ENCODE data around the gene TRDN.
"Not testable (repeated sequence)": the region's sequence is repeated elsewhere in the genome, so short reads cannot be mapped to it uniquely, and the experiment has no call there.

TRDN gene

GRCh38 chr6:123233336-123233735, 403.4 kb downstream of the TRDN start:
- no peak for DNase-seq

- DNase-seq, result not testable (repeated sequence)
Observed at GRCh38 chr6:123227789-123228188, 409.0 kb downstream of the TRDN start.

DNA sequence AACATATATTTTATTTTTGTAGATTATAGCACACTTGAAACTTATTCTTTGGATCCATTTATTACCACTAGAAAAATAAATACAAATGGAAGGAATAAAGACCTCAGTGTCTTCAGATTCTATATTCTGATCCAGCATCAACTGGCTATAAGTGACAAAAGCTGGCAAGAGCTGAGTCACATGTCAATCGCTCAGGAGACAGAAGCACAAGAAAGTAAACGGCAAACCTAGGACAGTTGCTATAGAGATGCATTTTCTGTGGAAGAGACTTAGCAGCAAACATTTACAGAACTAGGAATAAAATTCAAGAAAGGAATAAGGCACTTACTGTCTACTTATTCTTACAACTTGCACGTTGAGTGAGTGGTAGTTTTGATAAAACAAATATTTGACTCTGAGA, 410.4 kb downstream of the TRDN start:
- no peak for DNase-seq

GRCh38 chr6:123224077-123224476, 412.7 kb downstream of the TRDN start:
- no peak for DNase-seq

DNA sequence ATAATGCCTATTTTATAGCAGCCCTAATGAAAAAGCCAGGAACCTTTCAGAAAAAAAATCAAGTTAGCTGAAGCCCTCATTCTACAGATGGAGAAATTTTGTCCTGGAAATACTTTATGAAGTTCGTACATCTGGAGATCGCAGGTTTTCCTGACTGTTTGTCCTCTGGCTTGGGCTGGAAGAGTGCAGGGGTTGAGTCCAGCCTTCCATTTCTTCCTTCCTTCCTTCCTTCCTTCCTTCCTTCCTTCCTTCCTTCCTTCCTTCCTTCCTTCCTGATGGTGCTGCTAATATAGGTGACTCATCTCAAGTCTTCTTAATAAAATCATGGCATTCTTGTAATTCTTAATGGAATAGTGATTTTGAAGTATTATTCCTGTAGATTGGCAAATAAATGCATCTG, 413.3 kb downstream of the TRDN start:
- no peak for DNase-seq

DNA sequence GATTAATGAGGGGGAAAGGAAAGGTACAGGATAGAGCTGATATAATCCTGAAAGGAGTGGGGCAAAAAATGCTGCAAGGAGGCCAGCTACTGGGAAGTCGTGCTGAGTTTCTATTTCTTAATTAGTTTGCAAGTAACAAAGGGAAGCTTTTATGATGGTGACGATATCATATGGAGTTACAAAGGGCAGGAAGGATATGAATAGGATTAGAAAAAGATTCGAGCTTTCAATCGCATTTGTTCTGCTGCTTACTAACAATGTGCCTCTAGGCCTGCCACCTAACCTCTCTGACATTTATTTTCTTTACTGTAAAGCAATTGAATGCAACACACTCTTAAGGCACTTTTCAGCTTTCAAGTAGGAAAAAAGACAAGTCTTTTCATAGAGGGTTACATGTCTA, 421.5 kb downstream of the TRDN start:
- no peak for DNase-seq

- DNase-seq, result no peak
Observed at GRCh38 chr6:123214433-123214832, 422.3 kb downstream of the TRDN start.

- no peak for DNase-seq
Observed at GRCh38 chr6:123213921-123214320, 422.8 kb downstream of the TRDN start.

DNA sequence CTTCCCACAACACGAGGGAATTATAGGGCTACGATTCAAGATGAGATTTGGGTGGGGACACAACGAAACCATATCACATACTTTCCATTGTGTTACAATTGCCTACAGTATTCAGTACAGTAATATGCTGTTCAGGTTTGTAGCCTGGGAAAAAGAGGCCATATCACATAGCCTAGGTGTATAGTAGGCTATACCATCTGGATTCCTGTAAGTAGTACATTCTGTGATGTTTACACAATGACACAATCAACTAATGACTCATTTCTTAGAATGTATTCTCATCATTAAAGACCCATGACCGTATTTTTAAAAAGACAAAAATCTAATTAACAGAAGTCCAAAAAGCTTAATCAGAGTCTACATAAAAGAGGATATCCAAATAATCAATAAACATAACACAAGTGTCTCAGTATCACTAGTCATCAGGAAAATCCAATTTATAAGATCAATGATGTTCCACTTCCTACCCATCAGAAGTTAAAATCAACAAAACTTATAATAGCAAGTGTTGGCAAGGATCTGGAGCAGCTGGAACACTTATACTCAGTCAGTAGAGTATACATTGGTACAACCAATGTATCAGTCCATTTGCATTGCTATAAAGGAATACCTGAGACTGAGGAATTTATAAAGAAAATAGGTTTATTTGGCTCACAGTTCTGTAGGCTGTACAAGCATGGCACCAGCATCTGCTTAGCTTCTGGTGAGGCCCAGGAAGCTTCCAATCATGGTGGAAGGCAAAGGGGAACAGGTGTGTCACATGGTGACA, 424.8 kb downstream of the TRDN start:
- no peak for DNase-seq

GRCh38 chr6:123210645-123211044, 426.1 kb downstream of the TRDN start:
- DNase-seq, result no peak

DNA sequence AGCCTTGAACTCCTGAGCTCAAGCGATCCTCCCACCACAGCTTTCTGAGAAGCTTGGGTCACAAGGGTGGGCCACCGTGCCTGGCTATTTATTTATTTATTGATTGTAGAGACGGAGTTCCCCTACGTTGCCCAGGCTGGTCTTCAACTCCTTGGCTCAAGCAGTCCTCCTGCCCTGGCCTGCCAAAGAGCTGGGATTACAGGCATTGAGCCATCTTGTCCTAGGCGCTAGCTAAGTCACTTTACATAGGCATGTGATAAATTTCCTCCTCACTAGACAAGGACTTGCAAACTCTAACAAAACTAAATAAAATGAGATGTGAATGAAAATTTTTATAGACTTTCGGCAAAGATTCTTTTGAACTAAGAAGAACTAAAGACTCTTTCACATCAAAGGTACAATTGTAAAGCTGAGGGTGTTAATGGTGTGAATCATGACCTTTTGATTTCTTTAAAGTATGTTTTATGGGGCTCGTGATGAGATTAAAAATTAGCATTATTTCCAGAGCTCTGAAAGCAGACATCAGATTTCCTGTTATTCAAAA, 428.7 kb downstream of the TRDN start:
- no peak for DNase-seq

DNA sequence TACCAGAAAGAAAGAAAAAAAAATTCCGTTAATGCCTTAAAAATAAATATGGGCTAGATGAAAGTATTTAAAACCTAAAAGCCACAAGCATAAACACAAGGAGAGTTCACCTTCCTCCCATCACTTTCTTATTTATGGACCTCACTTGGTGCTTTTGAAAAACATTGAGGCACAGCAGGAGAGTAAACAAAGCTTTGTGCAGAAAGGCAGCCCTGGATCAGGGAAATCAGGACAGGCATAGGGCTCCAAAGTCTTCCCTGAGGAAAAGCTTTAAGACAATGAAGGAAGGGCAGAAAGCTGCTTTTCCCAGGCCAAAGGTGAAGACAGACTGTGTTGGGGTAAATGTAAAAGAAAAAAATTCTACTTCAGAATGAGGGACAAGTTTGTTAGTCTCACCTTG, 432.8 kb downstream of the TRDN start:
- DNase-seq, result no peak

- DNase-seq, result no peak
Observed at GRCh38 chr6:123201869-123202372, 434.8 kb downstream of the TRDN start.

GRCh38 chr6:123193298-123193697, 443.5 kb downstream of the TRDN start:
- no peak for DNase-seq

DNA sequence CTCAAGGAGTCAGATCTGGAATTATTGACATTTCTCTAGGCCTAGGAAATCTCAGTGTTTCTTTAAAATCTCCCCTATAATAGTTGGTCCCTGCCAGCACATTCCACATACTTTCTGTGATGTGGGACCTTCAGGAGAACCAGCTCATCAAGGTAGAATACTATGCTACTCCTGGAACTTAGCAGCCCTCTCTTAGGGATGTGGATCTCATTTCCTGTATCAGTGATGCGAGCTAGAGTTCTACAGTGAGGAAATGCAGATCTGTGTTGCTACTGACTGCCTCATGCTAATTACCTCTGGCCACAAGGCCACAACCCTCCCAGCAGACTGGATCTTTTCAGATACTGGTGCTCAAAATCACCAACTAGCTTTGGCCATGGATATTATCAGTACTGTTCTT, 446.9 kb downstream of the TRDN start:
- no peak for DNase-seq

GRCh38 chr6:123182998-123183397, 453.8 kb downstream of the TRDN start:
- DNase-seq, result no peak

GRCh38 chr6:123176706-123177105, 460.0 kb downstream of the TRDN start:
- no peak for DNase-seq

DNA sequence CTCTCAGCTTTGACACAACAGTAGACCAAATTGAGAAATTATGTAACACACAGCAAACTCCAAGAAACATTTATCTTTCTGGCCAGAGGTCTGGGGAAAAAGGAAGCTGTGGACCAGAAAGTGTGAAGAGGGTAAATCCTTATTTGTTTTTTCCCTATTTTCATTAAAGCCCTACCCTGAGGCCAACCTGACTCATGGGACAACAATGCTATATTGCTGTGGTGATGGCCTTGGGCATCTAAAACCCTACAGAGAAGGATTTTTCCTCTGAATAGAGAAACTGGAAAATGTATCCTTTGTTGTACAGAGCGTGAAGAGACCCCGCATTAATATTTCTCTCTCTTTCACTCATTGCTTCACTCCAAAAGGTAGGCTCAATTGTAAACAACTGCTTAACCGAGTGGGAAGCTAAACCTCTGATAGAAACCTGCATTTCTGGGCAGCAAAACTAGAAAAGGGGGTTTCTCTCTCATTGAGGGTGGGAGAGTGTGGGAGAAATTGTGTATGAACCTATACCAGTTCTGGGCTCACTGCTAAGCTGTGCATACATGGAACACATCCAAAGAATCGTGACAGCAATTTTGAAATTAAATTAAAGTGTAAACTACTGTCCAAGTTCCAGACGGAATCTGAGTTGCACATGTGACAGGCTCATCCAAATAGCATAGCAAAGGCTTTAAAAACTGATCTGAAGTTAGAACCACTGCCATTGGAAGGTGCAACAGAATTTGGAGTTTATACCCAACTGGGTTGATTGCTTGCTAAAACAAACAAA, 465.2 kb downstream of the TRDN start:
- DNase-seq, result no peak

DNA sequence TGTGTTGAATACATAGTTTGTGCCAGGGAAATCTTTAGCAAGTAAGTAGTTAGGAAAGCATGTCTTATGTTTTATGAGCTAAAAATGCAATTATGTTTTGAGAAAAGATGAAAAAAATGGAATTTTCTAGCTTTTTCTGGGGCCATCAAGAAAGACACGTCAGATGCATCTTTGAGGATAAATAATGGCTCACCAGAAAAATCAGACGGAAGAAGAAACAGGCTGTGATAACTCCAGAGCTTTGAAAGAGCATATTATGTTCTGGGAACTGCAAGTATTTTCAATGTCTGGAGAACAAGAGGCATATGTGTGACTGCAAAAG, 467.0 kb downstream of the TRDN start:
- DNase-seq, result no peak

DNA sequence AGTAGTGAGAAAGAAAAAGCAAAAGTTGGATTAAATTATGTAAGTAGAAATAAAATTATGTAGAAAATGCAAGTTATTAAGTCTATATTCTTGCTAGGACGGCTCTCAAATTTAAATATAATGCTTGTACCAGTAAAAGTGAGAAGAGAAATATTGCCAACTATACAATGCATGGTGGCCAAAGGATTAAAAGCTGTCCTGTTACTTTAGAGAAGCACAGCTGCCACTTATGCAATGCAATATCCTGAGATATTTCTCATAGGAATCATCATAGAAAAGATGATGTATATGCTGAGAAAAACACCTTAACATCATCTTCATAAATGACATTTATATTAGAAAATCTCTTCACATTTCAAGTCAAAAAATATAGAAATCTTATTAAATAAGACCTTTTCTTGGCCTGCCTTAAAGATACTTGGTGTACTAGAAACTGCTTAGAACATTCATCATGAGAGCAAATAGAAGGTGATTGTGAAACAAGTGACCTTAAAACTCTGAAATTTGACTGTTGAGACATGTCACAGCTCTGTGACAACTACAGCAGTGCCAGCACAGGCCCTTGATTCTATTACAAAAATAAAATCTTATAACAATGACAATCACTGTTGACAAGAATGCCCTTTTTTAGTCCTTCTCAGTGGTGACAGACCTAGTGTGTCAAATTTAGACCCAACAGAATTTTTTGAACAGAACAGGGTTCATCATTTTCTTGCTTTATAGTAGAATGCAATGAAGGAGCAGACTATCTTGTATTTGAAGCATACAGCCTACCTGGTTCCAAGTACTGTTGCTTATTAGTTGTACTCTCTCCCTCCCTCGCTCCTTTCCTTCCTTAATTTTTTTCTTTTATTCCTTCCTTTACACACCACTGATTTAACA, 467.6 kb downstream of the TRDN start:
- DNase-seq, result no peak

GRCh38 chr6:123168466-123168865, 468.3 kb downstream of the TRDN start:
- no peak for DNase-seq
